Measurements from ENCODE around the gene NFE2L3.
"Not testable (repeated sequence)": the region's sequence is repeated elsewhere in the genome, so short reads cannot be mapped to it uniquely, and the experiment has no call there.

NFE2L3 gene

DNA sequence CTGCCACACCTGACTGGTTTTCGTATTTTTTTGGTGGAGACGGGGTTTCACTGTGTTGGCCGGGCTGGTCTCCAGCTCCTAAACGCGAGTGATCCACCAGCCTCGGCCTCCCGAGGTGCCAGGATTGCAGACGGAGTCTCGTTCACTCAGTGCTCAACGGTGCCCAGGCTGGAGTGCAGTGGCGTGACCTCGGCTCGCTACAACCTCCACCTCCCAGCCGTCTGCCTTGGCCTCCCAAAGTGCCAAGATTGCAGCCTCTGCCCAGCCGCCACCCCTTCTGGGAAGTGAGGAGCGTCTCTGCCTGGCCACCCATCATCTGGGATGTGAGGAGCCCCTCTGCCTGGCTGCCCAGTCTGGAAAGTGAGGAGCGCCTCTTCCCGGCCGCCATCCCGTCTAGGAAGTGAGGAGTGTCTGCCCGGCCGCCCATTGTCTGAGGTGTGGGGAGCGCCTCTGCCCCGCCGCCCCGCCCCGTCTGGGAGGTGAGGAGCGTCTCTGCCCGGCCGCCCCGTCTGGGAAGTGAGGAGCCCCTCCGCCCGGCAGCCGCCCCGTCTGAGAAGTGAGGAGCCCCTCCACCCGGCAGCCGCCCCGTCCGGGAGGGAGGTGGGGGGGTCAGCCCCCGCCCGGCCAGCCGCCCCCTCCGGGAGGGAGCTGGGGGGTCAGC, 4.2 kb upstream of the NFE2L3 start:
- DNase-seq (ENCODE audit: low read depth, low spot score), result not testable (repeated sequence)

DNA sequence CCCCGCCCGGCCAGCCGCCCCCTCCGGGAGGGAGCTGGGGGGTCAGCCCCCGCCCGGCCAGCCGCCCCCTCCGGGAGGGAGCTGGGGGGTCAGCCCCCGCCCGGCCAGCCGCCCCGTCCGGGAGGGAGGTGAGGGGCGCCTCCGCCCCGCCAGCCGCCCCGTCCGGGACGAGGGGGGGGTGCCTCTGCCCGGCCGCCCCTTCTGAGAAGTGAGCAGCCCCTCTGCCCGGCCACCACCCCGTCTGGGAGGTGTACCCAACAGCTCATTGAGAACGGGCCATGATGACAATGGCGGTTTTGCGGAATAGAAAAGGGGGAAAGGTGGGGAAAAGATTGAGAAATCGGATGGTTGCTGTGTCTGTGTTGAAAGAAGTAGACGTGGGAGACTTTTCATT, 3.7 kb upstream of the NFE2L3 start:
- DNase-seq (ENCODE audit: low read depth, low spot score), result not testable (repeated sequence)

DNA sequence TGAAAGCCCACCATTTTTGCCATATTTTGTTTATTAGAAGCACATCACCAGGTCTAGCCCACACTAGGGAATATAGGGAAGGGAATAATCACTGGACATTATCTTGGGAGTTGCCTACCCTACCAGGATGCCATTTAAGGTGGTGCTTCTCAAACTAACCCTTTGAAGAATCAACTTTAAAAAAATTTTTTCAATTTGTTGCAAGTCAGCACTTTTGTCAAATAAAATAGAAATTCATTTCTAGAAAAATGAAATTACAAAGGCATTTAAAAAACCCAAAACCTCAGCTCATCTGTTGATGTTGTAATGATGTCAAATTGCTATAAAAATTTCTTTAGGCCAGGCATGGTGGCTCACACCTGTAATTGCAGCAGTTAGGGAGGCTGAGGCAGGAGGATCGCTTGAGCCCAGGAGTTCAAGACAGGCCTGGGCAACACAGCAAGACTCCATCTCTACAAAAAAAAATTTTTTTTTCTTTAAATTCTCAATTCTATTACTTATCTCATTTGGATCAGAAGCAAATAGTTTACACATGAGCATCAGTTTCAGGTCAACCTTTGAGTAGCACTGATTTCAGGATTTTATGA, 2.5 kb upstream of the NFE2L3 start:
- DNase-seq (ENCODE audit: low read depth, low spot score), result no peak

DNA sequence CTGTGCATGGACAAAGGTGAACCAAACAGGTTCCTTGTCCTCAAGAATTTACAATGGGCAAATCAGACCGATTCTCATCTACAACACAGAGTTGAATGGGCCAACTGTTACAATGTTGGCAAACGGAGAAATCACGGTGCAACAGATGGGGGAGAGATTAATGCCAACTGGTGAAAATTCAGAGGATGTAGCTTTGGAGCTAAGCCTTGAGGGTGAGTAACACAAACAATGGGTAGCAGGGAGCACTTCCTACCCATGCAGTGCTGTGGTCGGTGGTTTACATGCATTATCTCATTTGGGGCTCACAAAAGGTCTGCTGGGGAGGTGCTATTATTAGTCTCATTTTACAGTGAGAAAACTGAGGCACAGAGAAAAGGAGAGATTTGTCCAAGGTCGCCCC, 902 bp upstream of the NFE2L3 start:
- no peak for DNase-seq (ENCODE audit: low read depth, low spot score)

DNA sequence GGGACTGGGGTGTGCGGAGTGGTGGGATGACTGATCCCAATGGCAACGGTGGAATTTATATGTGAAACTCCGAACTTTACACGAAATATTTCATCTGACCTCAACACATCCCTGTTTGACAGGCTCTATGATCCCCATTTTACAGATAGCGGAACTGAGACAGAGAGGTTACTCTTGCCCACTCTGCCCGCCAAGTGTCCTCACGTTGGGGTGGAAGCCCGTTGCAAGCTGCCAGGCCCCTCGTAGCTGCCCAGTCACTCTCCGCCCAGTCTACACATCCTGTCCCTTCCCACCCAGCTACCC, 397 bp upstream of the NFE2L3 start:
- DNase-seq (ENCODE audit: low read depth, low spot score), result no peak

DNA sequence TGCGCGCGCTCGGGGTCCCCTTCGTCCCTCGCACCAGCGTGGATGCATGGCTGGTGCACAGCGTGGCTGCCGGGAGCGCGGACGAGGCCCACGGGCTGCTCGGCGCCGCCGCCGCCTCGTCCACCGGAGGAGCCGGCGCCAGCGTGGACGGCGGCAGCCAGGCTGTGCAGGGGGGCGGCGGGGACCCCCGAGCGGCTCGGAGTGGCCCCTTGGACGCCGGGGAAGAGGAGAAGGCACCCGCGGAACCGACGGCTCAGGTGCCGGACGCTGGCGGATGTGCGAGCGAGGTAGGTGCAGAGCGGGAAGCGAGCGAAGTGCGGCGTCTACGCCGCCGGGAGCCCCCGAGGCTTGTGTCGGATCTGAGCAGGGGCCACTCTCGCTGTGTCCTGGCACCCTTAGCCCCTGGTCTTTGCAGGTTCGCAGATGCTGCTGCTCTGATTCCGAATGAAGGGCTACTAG, 813 bp downstream of the NFE2L3 start:
- DNase-seq (ENCODE audit: low read depth, low spot score), result not testable (repeated sequence)

DNA sequence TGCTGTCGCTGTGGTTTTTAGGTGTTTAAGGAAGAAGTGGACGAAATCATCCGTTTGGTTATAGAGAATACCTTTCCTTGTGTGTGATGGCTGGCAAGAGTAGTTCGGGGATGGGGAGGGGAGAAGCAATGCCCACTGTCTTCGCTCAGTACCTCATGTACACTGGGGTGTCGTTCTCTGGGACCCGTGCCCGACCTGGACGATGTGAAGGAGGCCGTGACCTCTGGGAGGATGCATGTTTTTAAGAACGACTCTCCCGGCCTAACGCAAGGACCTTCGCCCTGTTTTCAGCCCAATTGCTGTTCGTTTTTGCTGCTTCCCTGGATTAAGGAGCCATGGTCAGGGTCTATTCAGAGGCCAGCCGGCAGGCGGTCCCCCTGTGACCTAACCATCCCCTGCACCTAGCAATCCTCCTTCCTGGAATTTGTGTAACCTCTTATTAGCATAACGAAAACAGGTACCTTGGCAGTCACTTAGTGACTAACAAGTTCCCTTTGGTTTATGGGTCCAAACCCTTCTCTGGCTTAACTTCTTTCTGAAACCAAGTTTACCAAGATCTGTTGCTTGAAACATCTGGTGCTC, 1.3 kb downstream of the NFE2L3 start:
- DNase-seq (ENCODE audit: low read depth, low spot score), result no peak

DNA sequence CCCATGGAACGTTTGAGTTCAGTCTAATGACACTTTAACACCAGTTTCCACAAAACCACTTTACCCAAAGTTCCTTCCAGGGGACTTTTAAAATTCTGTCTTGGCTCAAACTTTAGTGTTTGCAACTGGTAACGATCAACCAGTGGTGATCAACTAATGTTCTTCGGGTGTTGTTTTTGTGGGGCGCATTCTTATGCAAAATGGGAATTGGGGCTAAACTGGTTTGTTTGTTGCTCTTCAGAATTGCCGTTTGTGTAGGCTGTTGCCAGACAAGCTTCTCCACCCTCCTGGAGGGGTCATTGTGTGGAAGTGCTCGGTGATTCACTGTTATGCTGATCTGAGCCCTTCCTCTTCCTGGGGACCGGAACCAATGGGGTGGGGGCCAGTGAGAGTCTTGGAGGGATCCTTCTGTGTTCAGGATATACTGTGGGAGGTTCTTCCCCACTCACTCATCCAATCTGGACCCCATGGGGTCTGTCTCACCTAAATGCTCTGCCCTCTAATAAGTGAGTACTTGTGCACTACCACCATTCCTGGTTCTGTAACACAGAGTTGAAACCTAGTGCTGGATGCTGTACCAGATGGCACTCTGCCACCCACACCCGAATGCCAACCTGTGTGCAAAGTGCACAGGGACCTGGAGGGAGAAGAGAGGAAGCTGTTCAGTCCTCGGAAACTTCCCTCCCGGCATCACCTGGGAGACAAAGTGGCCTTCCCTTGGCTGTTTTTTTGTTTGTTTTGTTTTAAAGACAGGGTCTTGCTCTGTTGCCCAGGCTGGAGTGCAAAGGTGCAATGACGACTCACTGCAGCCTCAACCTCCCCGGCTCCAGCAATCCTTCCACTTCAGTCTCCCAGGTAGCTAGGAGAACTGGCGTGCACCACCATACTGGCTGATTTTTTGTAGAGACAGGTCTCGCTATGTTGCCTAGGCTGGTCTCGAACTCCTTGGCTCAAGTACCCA, 2.1 kb downstream of the NFE2L3 start:
- DNase-seq (ENCODE audit: low read depth, low spot score), result no peak

DNA sequence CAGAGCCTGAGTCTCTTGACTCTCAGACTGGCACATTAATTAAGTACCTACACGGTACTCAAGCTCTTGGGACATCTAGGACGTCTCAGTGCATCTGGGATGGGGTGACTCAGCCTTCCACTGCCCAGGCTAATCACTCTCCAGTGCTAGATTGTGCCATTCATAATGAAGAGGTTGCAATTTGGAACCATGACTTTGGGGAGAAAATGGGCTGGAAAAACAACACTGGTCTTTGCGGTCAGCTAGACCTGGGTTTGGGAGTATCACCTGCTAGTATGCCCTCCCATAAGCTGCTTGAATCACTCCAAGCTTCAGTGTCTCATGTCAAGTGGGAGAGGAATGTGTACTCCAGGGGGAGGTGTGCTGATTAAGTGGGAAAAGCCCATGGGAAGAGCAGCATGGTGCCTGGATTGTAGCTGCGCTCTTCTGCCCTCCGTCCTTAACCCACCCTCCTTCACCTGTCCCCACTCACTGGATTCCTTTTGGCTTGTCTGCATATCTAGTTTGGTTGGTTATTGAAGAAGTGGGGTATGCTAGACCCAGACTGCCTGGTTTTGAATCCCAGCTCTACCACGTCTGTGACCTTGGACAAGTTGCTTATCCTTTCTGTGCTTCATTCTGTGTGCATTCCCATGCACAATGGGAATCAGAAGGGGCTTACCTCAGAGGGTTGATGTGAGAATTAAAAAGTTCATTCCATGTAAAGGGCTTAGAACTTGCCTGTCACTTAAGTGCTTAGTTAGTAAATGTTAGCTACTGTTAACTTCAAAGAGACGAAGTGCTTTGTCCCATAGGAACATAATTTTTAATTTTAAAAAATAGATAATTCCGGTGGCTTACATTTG, 3.8 kb downstream of the NFE2L3 start:
- no peak for DNase-seq (ENCODE audit: low read depth, low spot score)

DNA sequence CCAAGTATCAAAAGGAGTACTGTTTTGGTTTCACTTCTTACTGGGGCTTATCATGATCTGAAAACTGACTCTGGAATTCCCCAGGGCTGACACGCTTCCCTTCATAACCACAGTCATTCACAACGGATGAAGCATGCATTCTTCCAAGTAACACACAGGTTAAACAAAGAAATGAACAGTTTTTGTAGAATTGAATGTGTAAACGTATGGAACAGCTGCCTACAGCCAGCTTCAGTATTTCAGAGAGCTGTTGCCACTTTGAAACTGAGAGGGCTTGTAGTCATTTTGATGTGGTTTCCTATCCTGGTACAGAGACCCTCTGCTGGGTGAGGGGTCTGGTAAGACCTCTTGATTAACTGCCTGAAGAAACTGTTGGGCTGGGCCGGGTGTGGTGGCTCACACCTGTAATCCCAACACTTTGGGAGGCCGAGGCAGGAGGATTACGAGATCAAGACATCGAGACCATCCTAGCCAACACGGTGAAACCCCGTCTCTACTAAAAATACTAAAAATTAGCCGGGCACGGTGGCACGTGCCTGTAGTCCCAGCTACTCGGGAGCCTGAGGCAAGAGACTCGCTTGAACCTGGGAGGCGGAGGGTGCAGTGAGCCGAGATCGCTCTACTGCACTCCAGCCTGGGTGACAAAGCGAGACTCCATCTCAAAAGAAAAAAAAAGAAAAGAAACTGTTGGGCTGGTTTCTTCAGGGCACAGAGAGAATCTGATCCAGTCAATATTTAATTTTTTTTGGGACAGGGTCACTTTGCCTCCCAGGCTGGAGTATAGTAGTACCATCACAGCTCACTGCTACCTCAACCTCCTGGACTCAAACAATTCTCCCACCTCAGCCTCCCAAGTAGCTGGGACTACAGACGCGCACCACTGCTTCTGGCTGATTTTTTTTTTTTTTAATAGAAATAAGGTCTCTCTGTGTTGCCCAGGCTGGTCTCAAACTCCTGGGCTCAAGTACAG, 4.7 kb downstream of the NFE2L3 start:
- no peak for DNase-seq (ENCODE audit: low read depth, low spot score)

DNA sequence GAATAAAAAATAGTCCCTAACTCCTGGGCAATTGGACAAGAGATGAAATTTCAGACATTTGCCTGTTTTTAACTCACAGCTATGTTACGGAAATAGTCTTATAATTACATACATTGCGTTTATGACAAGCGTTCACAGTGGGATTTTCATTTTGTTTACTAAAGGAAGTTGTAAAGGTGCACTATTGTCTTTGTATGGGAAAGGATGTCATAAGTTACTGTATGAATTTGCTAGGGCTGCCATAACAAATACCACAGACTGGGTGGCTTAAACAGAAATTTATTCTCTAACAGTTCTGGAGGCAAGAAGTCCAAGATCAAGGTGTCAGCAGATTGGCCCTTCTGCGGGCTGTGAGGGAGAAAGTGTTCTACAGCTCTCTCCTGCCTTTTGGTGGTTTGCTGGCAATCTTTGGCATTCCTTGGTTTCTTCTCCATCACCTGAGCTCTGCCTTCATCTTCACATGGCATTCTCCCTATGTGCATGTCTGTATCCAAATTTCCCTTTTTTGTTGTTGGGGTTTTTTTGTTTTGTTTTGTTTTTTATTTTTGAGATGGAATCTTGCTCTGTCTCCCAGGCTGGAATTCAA, 5.6 kb downstream of the NFE2L3 start:
- DNase-seq (ENCODE audit: low read depth, low spot score), result no peak

DNA sequence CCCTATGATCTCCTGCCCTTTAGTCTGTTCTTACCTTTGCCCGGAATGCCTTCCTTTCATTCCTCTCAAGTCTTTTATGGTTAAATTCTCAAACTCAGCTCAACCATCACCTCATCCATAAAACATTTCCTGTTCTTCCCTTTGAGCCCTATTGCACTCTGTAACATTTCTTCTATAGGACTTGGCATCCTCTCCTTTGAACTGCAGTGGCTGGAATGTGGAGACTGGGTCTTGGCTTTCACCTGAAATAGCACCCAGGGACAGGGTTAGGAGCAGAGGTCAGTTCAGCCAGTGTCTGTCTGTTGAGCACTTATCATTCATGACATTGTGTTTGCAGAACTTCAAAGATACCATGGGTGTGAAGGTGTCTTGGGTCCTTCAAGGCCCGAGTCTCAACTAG, 7.2 kb downstream of the NFE2L3 start:
- DNase-seq (ENCODE audit: low read depth, low spot score), result no peak

DNA sequence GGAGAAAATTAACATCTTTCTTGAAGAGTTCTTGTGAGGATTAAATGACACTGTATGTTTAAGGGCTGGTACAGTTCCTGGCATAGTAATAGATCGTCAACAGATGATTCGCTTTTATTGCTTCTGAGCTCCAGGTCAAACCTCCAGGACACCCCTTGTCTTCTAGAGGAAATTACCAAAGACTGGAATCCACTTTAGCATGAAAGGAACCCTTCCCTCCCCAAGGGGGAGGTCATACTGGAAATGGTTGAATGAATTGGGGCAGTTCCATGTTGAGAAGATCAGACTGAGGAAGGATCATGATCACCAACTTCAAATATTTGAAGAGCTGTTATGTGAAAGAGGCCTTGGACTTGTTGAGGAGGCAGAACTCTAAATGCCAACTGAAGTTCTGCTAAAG, 8.9 kb downstream of the NFE2L3 start:
- no peak for DNase-seq (ENCODE audit: low read depth, low spot score)

DNA sequence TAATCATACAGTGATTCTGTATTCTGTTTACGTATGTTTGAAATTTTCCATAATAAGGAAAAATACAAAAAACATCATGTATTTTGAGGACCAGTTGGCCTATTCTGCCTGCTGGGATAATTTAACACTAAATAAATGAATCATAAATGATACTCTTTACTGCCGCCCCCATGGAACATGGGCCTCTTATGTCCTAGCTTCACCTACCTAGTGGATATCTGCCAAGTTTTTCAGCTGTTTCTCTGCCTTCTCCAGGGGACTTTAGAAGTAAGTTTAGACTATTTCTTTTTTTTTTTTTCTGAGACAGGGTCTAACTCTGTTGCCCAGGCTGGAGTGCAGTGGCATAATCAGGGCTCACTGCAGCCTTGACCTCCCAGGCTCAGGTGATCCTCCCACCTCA, 10.4 kb downstream of the NFE2L3 start:
- no peak for DNase-seq (ENCODE audit: low read depth, low spot score)

DNA sequence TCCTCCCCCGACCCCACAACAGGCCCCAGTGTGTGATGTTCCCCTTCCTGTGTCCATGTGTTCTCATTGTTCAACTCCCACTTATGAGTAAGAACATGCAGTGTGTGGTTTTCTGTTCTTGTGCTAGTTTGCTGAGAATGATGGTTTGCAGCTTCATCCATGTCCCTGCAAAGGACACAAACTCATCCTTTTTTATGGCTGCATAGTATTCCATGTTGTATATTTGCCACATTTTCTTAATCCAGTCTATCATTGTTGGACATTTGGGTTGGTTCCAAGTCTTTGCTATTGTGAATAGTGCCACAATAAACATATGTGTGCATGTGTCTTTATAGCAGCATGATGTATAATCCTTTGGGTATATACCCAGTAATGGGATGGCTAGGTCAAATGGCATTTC, 11.8 kb downstream of the NFE2L3 start:
- not testable (repeated sequence) for DNase-seq (ENCODE audit: low read depth, low spot score)

DNA sequence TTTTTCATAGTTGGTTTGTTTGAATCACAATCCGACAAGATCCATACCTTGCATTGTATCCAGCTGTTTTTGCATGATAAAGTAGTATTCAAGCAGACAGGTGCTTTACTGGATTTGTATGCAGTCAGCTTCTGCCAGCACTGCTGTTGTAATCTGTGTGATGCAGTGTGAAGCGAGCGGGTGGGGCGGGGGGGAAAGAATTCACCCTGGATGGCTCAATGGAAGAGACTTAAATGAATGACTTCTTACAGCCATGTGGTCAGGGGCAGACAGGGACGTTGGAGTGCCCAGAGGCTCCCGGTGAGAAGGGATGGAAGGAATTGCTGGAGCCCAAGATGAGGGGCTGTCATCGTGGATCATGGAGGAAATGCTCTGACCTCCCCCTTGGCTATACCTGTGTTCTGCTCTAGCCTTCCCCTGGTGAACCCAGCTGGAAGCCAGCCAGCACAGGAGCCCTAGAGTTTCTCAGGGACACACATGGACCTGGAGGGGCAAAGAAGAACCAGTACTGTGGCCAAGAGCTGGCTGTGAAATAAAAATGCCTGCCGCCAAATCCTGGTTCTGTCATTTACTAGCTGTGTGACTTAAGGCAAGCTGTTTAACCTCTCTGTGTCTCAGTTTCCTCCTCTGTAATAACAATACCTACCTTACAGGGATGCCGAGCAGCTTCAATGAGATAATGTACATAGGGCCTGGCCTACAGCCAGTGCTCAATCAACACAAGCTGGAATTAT, 14.1 kb downstream of the NFE2L3 start:
- no peak for DNase-seq (ENCODE audit: low read depth, low spot score)

DNA sequence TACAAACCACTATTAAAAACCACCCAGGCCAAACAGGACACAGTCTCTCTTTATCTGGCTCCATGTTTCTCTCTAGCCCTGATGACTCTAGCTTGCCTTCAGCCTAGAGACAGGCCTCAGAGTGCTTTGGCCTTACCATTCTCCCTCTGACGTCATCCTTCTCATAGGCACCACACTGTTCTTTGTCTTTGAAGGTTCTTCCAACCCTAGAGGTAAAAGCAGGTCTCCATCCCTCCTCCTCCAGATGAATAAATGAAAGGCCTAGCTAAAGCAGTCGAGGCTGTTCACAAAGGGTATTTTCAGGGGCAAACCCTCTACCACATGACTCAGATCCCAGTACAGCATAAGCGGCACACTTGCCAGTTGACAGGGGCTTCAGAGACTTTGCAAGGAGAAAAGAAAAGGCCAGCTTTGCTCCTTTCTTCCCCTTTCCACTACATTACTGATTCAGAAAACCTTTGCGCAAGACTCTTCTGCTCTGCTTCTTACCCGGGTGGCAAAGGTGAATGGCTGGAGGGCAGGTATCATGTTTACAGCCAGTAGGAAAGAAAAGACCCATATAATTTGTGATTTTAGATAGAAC, 14.8 kb downstream of the NFE2L3 start:
- DNase-seq (ENCODE audit: low read depth, low spot score), result no peak

DNA sequence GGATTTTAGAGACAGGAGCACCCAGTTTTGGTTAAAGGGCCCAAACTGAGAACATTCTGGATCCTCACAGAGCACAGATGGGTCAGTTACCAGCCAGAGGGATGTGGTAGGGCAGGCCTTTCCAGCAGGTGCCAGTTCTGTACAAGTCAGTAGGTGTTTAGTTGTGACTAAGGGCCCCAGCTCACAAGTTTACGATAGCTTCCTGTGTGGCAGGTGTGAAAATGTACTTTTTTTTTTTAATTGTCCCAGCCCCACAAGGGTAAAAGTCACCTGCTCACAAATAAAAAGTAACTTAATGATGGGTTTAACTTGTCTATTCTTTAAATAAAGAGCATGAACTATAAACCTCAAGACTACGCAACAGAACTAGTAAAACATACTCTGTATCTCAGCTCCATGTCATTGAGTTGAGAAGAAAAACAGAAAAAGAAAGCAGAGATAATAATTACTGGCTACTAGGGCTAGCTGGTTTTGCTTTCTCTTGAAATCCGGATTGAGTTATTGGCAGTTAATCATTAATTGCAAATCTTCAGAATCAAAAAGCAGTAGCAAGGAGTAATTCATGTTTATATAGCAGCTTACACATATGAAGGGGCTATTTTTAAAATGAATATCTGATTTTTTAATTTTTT, 15.4 kb downstream of the NFE2L3 start:
- DNase-seq (ENCODE audit: low read depth, low spot score), result no peak

All from brain pericyte (primary cell).